Measurements from ENCODE around the gene WDTC1. TPM values are rescaled to one million over a fixed set of nuclear protein-coding genes. Genes with fewer than 3 reads are reported as not detected.
"Not testable (repeated sequence)": the region's sequence is repeated elsewhere in the genome, so short reads cannot be mapped to it uniquely, and the experiment has no call there.

WDTC1 gene, protein sequence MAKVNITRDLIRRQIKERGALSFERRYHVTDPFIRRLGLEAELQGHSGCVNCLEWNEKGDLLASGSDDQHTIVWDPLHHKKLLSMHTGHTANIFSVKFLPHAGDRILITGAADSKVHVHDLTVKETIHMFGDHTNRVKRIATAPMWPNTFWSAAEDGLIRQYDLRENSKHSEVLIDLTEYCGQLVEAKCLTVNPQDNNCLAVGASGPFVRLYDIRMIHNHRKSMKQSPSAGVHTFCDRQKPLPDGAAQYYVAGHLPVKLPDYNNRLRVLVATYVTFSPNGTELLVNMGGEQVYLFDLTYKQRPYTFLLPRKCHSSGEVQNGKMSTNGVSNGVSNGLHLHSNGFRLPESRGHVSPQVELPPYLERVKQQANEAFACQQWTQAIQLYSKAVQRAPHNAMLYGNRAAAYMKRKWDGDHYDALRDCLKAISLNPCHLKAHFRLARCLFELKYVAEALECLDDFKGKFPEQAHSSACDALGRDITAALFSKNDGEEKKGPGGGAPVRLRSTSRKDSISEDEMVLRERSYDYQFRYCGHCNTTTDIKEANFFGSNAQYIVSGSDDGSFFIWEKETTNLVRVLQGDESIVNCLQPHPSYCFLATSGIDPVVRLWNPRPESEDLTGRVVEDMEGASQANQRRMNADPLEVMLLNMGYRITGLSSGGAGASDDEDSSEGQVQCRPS
- total RNA-seq: 18.5 and 31.1 TPM in 2 replicates

DNA sequence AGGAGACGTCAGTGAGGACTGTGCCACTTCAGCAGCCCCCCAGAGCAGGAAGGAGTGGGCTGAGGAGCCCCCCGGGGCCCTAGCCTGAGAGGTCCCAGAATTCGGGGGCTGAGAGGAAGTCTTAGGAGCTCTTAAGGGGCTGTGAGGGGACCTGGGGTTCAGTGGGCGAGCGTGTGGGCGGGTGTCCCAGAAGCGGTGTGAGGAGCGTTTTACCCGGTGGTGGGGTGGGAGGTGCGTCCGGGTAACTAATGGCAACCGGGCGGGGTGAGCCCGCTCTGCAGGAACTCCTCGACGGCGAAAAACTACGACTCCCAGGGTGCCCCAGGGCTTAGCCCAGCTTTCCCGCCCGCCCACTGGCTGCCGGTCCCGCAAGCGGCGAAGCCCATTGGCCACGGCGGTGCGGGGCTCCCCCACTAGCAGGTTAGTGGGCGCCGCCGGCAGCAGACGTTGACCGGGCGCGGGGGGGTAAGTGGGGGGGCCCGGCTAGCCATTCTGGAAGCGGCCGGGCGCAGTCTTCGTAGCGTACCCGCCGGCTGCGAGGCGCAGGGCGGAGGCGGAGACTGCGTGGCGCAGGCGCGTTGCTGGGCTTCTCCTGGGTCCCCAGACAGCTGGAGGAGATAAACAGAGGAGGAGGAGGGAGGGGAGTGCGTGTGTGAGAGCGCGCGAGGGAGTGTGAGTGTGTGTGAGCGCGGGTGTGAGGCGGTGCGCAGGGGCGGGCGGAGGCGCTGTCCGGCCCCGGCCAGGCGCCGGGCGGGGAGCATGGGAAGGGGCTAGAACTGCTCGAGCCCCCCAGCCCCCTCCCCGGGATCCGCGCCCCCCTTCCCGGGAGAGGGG lies at the start of gene WDTC1:
TSS of gene WDTC1 (plus strand) at position 584 of the 834 bp plus-strand sequence. CDS start 26,423 bp downstream, outside the sequence.
- DNase-seq (ENCODE audit: low read depth in 2 of 2): peak; percentile 85 to 97

DNA sequence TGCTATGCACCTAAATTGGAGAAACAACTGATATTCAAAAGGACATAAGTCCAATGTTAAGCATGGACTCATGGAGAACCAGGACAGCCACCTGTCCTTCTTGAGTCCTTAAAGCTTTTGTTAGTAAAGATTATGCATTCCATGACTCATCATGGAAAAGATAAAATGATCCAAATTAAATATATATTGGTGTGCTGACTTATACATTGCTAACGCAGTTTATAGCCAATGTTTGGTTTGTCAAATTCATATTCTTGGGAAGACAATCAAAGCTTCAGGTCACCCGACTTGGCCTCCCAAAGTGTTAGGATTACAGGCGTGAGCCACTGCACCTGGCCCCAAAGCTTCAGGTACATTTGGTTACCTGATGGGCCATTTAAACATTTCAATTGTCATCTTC lies 49.8 kb upstream of the WDTC1 start:
- not testable (repeated sequence) for DNase-seq (ENCODE audit: low read depth in 2 of 2)

DNA sequence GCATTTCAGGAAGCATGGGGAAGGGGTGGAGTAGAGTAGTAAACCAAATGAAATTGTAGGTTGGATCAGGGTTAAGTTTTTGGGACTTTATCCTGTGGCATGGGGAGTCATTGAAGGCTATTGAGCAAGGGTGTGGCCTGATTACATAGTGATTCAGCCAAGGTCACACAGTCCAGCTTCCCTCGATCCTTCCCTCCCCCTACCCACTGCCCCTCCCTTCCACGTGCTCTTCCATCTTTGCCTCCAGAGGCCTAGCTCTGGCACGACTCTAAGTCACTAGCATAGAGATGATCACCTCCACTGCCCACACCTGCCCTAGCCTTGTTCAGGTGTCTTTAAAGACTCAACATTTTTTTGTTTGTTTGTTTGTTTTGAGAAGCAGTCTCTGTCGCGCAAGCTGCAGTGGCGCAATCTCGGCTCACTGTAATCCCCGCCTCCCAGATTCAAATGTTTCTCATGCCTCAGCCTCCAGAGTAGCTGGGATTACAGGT lies 42.3 kb upstream of the WDTC1 start:
- DNase-seq (ENCODE audit: low read depth in 2 of 2): no peak

DNA sequence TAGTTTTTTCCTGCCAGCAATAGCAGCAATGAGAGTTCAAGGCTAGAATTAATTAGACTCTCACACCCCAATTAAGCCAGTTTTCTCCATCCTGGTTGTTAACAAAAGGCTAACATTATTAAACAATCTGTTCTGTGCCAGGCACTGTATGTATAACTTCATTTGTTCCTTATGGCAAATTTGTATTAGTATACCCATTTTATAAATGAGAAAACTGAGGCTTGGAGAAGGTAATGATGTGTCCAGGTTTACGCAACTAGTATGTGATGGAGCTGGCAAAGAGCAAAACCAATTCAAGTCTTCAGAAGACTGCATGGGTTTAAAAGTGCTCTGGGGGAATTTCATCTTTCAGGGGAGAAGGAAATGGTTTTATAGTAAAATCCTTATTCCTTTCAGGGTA lies 41.2 kb upstream of the WDTC1 start:
- DNase-seq (ENCODE audit: low read depth in 2 of 2): no peak

DNA sequence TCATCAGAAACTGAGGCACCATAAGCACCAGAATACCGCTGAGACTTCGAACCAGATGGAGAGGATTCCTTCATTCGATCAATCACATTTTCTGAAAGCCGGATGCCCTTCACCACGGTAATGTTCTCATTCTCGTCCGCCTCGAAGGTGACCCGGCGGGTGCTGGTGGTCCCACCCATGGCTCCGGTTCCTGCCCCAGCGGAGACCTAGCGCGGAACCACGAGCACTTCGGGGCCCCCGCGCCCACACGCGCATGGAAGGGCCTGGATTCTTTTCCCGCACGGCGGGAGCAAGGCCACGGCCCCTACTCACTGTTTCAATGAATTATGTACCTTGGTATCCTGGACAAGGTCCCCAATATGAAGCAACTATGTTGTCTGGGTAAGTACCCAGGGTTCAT lies 33.1 kb upstream of the WDTC1 start:
- no peak for DNase-seq (ENCODE audit: low read depth in 2 of 2)

DNA sequence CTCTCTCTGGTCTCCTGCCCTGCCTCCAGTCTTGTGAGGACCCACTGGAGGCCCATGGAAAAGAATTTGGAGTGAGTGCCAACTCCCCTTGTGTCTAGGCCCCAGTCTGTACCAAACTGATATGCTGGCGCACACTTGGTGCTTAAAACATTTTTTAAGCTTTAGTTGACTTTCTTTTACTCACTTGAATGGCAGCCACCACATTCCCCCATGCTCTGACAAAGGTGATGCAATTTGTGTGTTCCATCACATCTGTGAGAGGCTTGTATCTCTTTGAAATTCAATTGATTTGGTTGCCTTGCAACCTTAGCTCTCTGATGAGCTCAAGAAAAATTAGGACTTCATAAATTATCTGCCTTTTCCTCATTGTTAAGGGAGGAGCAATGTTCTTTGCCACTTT lies 30.5 kb upstream of the WDTC1 start:
- DNase-seq (ENCODE audit: low read depth in 2 of 2): no peak

DNA sequence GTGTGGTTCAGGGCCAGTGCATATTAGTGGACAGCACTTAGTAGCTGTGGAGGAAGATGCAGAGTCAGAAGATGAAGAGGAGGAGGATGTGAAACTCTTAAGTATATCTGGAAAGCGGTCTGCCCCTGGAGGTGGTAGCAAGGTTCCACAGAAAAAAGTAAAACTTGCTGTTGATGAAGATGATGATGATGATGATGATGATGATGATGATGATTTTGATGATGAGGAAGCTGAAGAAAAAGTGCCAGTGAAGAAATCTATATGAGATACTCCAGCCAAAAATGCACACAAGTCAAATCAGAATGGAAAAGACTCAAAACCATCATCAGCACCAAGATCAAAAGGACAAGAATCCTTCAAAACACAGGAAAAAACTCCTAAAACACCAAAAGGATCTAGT lies 27.2 kb upstream of the WDTC1 start:
- not testable (repeated sequence) for DNase-seq (ENCODE audit: low read depth in 2 of 2)

DNA sequence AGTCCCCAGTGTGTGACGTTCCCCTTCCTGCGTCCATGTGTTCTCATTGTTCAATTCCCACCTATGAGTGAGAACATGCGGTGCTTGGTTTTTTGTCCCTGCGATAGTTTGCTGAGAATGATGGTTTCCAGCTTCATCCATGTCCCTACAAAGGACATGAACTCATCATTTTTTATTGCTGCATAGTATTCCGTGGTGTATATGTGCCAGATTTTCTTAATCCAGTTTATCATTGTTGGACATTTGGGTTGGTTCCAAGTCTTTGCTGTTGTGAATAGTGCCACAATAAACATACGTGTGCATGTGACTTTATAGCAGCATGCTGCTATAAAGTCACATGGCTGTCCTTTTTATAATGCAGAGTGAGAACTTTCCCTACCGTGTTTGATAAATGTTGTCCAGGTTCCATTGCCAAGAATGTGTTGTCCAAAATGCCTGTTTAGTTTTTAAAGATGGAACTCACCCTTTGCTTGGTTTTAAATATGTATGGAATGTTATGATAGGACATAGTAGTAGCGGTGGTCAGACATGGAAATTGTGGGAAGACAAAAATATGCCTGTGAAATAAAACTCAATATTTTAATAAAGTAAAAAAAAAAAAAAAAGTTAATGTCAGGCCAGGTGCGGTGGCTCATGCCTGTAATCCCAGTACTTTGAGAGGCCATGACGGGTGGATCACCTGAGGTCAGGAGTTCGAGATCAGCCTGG lies 26.1 kb upstream of the WDTC1 start:
- DNase-seq (ENCODE audit: low read depth in 2 of 2): not testable (repeated sequence)

DNA sequence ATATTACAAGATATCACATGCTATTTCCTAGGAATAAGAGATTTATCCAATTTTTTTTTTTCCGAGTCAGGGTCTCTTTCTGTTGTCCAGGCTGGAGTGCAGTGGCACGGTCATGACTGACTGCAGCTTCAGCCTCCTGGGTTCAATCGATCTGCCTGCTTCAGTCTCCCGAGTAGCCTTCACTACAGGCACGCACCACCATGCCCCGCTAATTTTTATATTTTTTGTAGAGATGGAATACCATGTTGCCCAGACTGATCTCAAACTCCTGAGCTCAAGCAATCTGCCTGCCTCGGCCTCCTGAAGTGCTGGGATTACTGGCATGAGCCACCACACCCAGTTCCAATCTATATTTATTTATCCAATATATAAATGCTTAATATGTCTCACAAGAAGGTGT lies 18.0 kb upstream of the WDTC1 start:
- no peak for DNase-seq (ENCODE audit: low read depth in 2 of 2)

DNA sequence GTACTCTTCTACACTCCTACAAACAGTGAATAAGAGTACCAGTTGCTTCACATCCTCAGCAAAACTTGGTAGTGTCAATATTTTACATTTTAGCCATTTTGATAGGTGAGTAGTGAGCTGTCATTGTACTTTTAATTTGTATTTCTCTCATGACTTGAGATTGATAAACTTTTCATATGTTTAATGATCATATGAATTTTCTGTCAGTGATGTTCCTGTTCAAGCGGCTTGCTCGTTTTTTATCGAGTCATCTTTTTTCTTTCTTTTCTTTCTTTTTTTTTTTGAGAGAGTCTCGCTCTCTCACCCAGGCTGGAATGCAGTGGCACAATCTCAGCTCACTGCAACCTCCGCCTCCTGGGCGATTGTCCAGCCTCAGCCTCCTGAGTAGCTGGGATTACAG lies 17.0 kb upstream of the WDTC1 start:
- DNase-seq (ENCODE audit: low read depth in 2 of 2): no peak

DNA sequence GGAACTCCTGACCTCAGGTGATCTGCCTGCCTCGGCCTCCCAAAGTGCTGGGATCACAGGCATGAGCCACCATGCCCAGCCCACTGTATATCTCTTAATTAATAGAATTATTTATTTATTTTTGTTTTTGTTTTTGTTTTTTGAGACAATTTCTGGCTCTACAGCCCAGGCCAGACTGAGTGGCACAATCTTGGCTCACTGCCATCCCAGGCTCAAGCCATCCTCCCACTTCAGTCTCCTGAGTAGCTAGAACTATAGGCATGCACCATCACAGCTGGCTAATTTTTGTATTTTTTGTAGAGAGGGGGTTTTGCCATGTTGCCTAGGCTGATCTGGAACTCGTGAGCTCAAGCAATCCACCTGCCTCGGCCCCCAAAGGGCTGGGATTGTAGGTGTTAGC lies 15.7 kb upstream of the WDTC1 start:
- DNase-seq (ENCODE audit: low read depth in 2 of 2): no peak

DNA sequence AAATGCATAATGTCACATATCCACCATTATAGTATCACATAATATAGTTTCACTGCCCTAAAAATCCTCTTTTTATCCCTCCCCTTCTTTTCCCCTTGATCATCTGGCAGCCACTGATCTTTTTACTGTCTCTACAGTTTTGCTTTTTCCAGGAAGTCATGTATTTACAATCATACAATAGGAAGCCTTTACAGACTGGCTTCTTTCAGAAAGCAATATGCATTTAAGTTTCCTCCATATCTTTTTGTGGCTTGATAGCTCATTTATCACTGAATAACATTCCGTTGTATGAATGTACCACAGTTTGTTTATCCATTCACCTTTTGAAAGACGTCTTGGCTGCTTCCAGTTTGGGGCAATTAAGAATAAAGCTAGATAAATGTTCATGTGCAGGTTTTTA lies 14.3 kb upstream of the WDTC1 start:
- no peak for DNase-seq (ENCODE audit: low read depth in 2 of 2)

DNA sequence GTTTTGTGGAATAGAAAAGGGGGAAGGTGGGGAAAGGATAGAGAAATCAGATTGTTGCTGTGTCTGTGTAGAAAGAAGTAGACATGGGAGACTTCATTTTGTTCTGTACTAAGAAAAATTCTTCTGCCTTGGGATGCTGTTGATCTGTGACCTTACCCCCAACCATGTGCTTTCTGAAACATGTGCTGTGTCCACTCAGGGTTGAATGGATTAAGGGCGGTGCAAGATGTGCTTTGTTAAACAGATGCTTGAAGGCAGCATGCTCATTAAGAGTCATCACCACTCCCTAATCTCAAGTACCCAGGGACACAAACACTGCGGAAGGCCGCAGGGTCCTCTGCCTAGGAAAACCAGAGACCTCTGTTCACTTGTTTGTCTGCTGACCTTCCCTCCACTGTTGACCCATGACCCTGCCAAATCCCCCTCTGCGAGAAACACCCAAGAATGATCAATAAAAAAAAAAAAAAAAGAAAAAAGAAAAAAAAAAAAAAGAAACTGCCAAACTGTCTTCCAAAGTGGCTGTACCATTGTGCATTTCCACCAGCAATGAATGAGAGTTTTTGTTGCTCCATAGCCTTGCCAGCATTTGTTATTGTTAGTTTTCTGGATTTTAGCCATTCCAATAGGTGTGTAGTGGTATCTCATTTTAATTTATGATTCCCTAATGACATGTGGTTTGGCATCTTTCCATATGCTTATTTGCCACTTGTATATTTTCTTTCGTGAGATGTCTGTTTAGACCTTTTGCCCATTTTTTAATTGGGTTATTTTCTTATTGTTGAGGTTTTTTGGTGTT lies 13.5 kb upstream of the WDTC1 start:
- not testable (repeated sequence) for DNase-seq (ENCODE audit: low read depth in 2 of 2)

DNA sequence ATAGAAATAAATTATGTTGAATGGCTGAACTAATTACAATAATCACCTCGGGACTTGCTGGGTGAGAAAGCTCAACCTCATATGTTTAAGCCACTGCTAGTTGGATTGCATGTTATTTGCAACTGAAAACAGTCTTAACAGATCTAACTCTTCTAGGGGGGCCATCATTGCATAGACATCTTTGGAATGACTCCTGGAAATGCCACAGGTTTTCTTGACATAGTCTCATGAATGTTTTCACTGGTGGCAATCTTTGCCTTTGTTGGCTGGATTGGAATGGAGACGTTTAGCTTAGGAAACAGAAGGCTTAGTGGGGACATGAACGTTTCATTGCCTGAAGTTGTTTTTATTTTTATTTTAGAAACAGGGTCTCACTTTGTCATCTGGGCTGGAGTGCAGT lies 8.8 kb upstream of the WDTC1 start:
- DNase-seq (ENCODE audit: low read depth in 2 of 2): no peak

DNA sequence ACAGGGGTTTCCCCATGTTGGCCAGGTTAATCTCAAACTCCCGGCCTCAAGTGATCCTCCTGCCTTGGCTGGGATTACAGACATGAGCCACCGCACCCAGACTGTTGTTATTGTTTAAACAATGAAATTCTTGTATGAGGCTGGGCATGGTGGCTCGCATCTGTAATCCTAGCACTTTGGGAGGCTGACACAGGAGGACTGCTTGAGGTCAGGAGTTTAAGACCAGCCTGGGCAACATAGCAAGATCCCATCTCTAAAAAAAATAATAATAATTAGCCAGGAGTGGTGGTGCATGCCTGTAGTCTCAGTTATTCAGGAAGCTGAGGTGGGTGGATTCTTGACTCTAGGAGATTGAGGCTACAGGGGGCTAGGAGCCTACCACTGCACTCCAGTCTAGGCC lies 6.7 kb upstream of the WDTC1 start:
- DNase-seq (ENCODE audit: low read depth in 2 of 2): no peak

DNA sequence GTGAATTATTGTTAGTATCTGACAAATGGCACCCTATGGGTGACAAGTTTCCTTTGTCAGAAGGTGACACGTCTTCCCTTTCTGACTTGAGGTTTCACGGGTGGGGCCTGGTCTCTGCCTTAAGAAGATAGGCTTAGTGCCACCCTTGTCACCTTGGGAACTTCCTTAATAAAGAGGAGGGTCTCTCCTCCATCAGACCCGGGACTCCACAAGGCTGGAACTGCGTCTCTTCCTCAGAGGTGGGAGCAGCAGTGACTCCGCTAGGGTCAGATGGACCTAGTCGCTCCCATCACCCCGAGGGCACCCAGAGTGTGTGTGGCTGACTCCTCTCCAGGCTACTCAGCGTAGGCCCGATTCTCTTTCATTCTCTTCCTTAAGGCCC lies 774 bp upstream of the WDTC1 start:
- no peak for DNase-seq (ENCODE audit: low read depth in 2 of 2)

DNA sequence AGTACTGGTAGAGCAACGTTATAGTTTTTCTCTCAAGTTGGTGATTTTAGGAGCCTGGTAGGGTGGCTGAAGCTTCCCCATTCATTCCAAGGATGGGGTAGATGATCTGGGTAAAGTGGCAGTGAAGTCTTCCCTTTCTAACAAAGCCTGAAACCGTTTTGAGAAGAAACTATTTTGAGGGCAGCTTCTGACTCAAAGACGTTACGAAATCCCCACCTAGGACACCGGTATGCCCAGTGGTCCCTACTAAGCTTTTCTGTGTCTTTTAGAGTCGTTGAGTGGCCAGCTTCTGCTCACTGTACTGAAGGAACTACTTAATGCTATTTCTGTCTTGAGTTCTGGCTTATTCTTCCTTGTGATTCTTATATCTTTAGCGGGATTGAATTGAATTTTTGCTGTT lies 1.4 kb downstream of the WDTC1 start:
- DNase-seq (ENCODE audit: low read depth in 2 of 2): no peak

DNA sequence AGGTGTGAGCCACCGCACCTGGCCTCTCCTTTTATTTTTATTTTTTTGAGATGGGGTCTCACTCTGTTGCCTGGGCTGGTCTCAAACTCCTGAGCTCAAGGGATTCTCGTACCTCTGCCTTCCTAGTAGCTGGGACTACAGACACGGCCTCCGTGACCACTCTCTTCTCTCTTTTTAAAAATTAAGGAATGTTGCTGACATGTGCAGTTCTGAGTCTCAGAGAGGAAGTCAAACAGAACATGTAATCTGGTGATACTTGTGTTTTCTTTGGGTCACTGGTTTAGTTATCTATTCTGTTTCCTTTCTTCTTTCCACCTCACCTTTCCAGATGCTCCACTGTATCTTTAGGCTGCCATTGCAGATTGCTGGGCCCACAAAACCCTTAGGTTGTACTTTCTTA lies 2.7 kb downstream of the WDTC1 start:
- no peak for DNase-seq (ENCODE audit: low read depth in 2 of 2)

DNA sequence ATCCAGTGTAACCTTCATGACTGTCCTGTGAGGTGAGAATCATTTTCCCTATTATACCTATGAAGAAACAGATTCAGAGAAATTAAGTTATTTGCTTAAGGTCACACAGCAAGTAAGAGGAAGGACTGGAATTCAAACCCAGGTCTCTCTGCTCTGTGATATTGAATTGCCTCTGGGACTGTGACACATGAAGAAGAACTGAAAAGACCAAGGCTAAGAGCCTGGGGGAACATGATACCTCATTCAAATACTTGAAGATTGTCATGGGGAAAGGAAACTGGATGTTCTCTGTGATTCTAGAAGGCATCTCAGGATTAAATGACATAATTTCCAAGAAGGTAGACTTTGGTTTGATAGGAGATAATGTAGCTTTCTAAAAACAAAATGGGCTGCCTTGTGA lies 3.6 kb downstream of the WDTC1 start:
- DNase-seq (ENCODE audit: low read depth in 2 of 2): no peak

DNA sequence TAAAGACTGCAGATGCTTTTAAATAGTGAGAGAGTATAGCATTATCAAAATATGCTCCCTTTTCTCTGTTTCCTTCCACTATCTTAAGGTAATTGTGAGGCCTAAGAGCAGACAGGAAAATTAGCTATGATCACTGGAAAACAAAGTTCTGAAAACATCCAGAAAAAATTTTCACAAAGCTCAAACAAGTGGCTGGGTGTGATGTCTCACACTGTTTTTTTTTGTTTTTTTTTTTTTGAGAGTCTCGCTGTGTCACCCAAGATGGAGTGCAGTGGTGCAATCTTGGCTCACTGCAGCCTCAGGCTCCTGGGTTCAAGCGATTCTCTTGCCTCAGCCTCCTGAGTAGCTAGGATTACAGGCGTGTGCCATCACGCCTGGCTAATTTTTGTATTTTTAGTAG lies 7.2 kb downstream of the WDTC1 start:
- no peak for DNase-seq (ENCODE audit: low read depth in 2 of 2)

DNA sequence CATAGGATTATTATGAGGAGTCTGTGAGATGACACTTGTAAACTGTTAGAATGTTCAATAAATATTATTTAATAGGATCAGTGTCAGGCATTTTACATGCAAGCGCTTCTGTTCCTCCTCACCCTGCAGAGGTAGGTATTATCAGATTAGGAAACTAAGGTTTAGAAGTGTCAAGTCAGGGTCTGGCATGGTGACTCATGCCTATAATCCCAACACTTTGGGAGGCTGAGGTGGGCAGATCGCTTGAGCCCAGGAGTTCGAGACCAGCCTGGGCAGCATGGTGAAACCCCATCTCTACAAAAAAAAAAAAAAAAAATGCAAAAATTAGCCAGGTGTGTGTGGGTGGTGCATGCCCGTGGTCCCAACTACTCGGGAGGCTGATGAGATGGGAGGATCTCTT lies 9.2 kb downstream of the WDTC1 start:
- not testable (repeated sequence) for DNase-seq (ENCODE audit: low read depth in 2 of 2)
